HG02885 (cell line): Measurements from ENCODE around the gene GABRA4.

Experiments
- ATAC-seq: cut with Tn5 transposase; IDR thresholded peaks from one replicate; pipeline ENCODE4 v1.9.1; 2021; ENCODE audit warnings: mild to moderate bottlenecking; ENCODE audit not compliant: unreplicated experiment, poor library complexity

The GABRA4 gene

GRCh38 chr4:46993075-46994006 lies at the start of gene GABRA4:
Gene GABRA4 (minus strand): TSS chr4:46993581. CDS start chr4:46993424, 157 bp downstream.
- ATAC-seq: peak; percentile 36

DNA sequence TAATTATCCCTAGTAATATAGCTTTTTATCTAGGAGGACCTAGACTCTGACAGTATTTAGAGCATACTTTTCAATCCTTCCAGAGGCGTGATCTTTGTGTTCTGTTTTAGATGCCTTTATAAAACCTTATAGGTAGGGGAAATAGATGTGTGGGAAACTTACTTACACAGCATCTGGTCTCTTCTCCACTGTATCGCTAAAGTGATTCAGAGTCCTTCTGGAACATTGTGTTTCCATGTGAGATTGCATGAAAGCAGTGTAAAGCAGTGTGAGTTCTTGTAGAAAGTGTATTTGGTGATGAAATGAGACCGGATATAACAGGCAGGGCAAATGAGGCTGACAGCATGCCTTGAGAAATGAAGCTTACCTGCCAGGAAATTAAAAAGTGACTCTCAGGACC lies 47.4 kb upstream of the GABRA4 start:
- ATAC-seq: no peak

- ATAC-seq: no peak
Observed at GRCh38 chr4:47038263-47038662, 44.9 kb upstream of the GABRA4 start.

- ATAC-seq: peak; percentile 94
Observed at GRCh38 chr4:47032405-47033106, 39.2 kb upstream of the GABRA4 start.

DNA sequence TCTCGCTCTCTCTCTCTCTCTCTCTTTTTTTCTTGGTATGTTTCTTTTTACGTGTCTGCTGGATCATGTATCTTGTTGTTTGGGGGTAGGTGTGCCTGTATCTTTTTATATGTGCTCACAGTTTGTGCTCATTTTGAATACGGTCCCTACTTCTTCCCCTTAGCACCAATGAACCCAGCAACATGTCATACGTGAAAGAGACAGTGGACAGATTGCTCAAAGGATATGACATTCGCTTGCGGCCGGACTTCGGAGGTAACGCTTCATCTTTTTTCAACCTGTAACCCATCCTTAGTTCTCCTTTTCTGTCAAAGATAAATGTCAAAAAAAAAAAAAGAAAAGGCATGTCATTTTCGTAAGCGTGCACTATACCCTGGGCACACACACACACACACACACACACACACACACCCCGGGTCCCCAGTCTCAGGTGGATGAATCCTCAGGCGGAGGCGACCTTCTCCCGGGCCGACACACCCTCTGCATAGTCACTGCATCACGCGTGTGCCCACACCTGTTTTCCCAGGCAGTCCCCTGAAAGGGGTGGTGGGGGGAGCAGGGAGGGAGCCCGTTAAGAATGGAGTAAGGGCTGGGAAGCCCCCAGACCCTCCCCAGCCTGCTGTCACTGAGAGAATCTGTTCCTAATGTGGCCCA lies 38.5 kb upstream of the GABRA4 start:
- peak; percentile 34 for ATAC-seq

DNA sequence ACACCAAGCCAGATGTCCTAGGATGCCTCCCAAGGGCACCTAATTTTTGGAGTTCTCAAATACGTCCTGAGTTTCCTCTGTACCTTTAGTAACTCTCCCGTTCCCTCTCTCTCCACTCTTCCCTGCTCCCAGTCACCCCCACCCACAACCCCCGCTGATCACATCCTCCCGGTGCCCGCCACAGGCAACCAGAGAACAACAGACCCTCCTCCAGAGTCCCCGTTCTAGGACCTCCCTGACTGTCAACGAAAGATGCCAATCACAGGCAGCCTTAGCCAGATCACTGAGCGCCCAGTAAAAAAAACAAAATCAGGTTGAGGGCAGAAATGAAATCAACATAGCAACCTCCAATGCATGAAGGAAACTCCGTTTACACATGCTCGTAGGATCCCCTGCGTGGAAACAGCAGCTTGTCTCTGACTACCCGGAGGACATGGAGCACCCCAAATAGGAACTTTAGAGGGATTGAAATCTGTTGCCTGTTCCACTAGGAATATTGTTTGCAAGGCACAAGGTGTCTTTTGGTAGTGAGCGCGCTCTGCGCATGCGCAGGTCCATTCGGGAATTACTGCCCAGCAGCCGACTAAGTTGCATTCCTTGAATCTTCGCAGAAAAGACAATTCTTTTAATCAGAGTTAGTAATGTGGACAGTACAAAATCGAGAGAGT lies 37.8 kb upstream of the GABRA4 start, which contains the start of gene GABRB1:
Gene GABRB1 (plus strand): TSS at position 557 of the 668 bp plus-strand sequence.
- peak; percentile 4 for ATAC-seq

- no peak for ATAC-seq
Observed at GRCh38 chr4:47017494-47017893, 24.1 kb upstream of the GABRA4 start.

GRCh38 chr4:47017081-47017480 lies 23.7 kb upstream of the GABRA4 start:
- no peak for ATAC-seq

GRCh38 chr4:47013373-47013772 lies 20.0 kb upstream of the GABRA4 start:
- no peak for ATAC-seq

DNA sequence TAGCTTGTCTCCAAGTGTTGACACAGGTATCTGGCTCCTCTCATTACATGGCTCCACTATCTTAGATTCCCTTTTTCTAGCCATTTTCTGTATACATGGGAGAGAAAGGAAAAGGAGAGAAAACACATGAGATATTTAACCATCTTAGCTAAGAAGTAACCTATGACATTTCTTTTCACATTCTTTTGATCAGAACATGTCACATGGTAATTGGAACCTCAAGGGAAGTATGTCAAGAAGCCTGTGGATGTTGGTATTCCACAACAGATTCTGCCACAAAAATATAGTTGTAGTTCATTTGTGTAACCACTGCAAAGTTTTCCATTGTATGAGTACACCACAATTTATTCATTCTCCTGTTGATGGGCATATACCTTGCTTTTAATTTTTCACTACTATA lies 19.3 kb upstream of the GABRA4 start:
- no peak for ATAC-seq

DNA sequence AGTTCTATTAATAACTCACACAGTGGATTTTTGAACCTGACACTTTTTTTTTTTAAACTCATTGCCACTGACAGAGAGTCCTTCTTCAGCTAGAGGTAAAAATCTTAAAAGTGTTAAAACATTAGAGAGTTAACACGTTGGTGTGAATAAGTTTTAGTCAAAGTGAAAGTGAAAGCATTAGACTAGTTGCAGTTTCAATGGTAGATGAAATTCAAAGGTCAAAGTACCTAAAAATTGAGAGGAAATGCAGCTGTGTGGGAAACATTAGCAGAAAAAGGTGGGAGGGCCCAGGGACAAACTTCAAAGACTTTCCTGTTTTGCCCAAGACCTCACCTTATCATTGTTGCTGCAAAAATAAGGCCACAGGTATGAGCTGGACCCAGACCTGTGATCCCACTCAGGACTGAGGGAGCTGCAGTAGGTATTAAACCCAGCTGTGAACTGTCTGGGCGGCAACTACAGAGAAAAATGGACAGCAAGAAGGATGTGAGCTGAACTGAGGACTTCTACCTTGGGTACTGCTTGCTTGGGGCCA lies 17.6 kb upstream of the GABRA4 start:
- peak; percentile 96 for ATAC-seq

DNA sequence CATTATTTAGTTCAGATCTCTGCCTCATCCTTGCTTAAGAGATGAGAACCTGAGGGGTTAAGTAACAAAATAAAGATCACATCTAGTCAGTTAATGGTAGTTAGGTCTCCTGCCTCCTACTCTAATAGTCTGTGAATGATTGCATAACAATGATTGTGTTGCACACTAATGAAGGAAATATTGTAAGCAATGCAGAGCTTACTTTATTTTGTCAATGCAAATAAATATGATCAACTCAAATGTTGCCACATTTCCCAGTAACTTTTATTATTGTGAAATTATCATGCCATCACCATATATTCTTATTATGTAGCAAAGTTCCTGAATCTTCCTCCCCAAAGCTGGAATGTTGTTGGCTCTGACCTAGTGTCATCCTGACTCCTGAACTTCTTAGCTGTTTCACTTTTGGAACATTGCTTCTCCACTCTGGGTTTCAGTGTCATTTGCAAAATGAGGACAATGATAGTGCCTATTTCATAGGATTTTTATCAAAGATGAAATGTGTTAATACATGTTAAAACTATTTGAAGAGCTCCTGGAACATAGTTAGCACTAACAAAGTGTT lies 17.0 kb upstream of the GABRA4 start:
- no peak for ATAC-seq

GRCh38 chr4:47002580-47002979 lies 9.2 kb upstream of the GABRA4 start:
- ATAC-seq: no peak

- ATAC-seq: no peak
Observed at GRCh38 chr4:47000406-47000805, 7.0 kb upstream of the GABRA4 start.

- no peak for ATAC-seq
Observed at GRCh38 chr4:46999566-46999965, 6.2 kb upstream of the GABRA4 start.

- peak; percentile 36 for ATAC-seq
Observed at GRCh38 chr4:46994007-46994405, 625 bp upstream of the GABRA4 start.

DNA sequence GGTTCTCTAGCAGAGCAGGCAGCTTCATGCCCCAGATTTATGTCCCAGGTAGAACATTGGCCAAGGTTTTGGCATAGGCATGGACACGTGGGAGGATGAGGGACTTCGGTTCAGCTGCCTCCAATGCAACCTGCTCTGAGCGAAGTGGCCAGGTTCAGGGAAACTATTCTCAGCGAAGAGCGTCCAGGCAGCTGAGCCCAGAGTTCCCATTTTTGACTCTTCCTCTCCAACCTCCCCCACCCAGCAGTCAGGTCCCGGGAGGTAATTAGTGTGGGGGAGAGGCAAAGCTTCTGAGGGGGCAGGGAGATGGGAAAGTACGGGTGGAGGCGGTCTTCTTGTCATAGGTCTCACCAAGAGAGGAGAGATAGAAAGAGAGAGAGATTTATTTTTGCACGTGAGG lies 1.0 kb downstream of the GABRA4 start:
- no peak for ATAC-seq

DNA sequence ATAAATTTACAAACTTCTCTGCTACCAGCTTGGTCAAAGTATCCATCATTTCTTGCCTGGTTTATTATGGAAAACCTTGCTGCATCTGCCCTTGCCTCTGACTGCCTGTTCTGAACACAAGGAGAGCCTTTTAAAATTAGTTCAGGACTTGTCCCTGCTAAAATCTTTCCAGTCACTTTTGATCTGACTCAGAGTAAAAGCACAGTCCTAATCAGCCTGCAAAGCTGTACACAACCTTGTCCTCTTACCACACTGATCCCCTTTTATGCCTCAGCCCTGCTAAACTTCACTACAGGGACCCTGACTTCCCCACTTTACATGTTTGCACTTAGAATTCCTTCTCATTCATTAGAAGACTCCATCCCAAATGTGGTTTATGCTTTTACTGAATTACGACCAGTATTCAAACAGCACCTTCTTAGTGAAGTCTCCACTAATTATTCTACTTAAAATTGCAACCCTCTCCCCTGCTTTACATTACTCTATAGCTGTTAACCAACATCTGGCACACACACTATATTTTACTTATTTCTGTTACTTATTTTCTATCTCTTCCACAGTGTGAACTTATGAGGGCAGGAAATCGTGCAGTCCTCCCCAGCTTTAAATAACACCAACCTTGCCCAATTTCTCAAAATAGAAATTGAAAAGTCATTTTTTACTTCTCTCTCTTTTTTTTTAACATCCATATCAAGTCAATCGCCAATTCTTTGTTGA lies 6.3 kb downstream of the GABRA4 start:
- no peak for ATAC-seq

- no peak for ATAC-seq
Observed at GRCh38 chr4:46984781-46985180, 8.6 kb downstream of the GABRA4 start.
